A549 (cell line): ENCODE data around the gene GREB1.

ENCODE experiments used
- CTCF ChIP-seq: fragments of >200 bp; sonication (Bioruptor Twin); formaldehyde crosslinking; IDR thresholded peaks from 3 replicates; pipeline ENCODE4 v1.5.1; 2016
- HDAC2 ChIP-seq: fragments of 200-600 bp; sonication (generic); IDR thresholded peaks from 2 replicates; pipeline ENCODE4 v1.6.1; 2016
- POLR2A ChIP-seq: IDR thresholded peaks from 2 replicates; pipeline ENCODE4 v1.6.1; 2012; ENCODE audit warnings: mild to moderate bottlenecking, low read length
- ZFP36 ChIP-seq: fragments of 450-650 bp; IDR thresholded peaks from 2 replicates; pipeline ENCODE4 v1.6.1; 2014; ENCODE audit warnings: borderline replicate concordance; ENCODE audit not compliant: partially characterized antibody

- TF ChIP-seq HDAC2, result no peak
- no peak for TF ChIP-seq CTCF
- no peak for TF ChIP-seq POLR2A
- no peak for TF ChIP-seq ZFP36
These were observed 25.9 kb downstream of the GREB1 start for GRCh38 chr2:11559786-11560155.
